ENCODE measurements around the gene LIN54.

- TF ChIP-seq ZBTB21 (CRISPR knock-in tag; IDR thresholded peaks at IDR 0.05; ENCODE audit: borderline replicate concordance) (no peak), ZNF121 (CRISPR knock-in tag; IDR thresholded peaks at IDR 0.05) (no peak), SMAD3 (CRISPR knock-in tag; IDR thresholded peaks at IDR 0.05; ENCODE audit: borderline replicate concordance) (no peak), ETV6 (CRISPR knock-in tag; IDR thresholded peaks at IDR 0.05) (no peak), CTCF (IDR thresholded peaks at IDR 0.05) (no peak), AR (CRISPR knock-in tag; IDR thresholded peaks at IDR 0.05) (no peak), AFF4 (CRISPR knock-in tag; IDR thresholded peaks at IDR 0.05; ENCODE audit: borderline replicate concordance) (no peak), JUN (CRISPR knock-in tag; IDR thresholded peaks at IDR 0.05) (no peak), E2F1 (CRISPR knock-in tag; IDR thresholded peaks at IDR 0.05) (no peak), FOXP4 (CRISPR knock-in tag; IDR thresholded peaks at IDR 0.05) (no peak), NR3C1 (CRISPR knock-in tag; conservative IDR thresholded peaks at IDR 0.05; ENCODE audit: low read depth) (no peak), USF2 (CRISPR knock-in tag; IDR thresholded peaks at IDR 0.05) (no peak), ZNF232 (CRISPR knock-in tag; IDR thresholded peaks at IDR 0.05) (no peak), RELA (CRISPR knock-in tag; IDR thresholded peaks at IDR 0.05; ENCODE audit: borderline replicate concordance) (no peak)
Observed at GRCh38 chr4:82947498-82947897, 63.1 kb downstream of the LIN54 start.
